ENCODE measurements around the gene NHERF1.

NHERF1 gene

DNA sequence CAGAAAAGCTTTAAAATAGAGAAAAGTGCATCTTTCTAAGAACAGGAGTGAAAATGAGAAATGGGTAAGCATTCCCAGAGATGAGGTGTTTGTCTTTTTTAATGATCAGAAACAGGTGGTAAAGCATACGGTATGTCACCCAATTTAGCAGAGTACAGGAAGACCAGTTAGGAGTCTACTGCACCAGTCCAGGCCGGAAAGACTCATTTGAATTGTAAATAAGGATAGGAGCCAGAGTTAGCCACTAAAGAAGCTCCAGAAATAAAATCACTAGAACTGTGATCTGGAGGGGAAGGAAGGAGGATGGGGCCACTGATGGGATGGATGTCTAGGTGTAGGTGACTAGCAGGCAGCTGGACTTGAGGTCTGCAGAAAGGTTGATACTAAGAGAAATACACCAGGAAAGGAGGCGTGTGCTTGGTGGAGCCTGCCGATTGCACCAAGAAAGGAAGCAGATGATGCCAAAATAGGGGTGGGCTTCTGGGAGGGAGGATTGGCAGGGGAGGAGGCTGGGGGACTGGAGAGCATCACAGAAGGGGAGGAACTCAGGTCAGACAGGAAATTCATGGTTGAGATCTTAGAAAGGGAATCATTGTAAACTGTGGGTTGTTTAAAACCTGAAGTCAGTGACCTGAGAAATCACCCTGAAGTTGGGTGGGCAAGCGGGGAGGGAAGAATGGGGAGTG is 35.8 kb downstream of the NHERF1 start:
- no peak for DNase-seq (ENCODE audit: low read depth in 2 of 2)

- no peak for DNase-seq (ENCODE audit: low read depth in 2 of 2)
Measured at GRCh38 chr17:74785096-74785980, 36.9 kb downstream of the NHERF1 start.

GRCh38 chr17:74785981-74786360 is 37.5 kb downstream of the NHERF1 start:
- DNase-seq (ENCODE audit: low read depth in 2 of 2): no peak

DNA sequence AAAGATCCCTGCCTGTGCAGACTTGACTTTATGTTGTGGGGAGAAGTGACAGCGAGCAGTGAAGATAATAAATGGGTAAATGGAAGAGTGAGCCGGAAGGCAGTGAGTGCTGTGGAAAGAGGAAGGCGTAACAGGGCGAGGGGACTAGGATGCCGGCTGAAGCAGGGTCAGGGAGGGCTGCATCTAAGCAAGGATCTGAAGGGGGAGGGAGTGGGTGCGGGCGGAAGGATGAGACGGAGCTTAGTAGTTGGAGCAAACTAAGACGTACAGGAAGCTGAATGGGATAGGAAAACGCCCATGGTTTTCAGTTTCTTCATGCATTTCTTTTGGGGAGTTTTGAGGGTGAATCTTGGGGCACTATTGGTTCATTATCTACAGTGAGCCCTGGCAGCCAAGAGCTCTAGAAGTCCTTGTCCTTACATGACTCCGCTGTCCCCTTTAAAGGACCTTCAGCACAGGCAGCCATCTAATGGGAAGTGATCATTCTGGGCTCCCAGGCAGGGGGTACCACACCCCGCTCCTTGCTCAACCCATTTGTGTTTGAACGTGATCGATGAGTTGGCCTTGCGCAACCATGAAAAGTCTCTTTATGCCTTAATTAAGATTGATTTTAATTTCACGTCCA is 38.1 kb downstream of the NHERF1 start:
- DNase-seq (ENCODE audit: low read depth in 2 of 2): no peak

GRCh38 chr17:74790161-74791058 is 42.0 kb downstream of the NHERF1 start:
- DNase-seq (ENCODE audit: low read depth in 2 of 2): no peak

- no peak for DNase-seq (ENCODE audit: low read depth in 2 of 2)
Measured at GRCh38 chr17:74792586-74793105, 44.2 kb downstream of the NHERF1 start.

- DNase-seq (ENCODE audit: low read depth in 2 of 2): no peak
Measured at GRCh38 chr17:74795327-74796020, 47.0 kb downstream of the NHERF1 start.

DNA sequence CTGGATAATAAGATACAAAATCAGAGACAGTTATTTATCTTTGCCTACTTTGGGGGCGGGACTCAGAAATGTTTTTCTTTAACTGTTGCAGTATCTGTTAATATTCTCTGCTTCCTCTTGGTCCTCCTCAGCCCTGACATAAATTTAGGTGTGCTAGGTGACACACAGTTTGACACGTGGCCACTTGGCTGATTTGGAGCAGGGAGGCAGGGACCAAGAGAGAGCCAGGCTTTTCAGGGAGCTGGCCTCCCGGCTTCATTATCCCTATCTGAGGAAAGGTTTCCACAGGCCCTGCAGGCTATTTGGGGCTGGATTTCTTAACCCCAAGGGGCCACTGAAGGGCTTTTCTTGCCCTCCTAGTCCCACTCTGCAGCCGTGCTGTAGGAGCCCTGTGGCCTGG is 47.8 kb downstream of the NHERF1 start:
- DNase-seq (ENCODE audit: low read depth in 2 of 2): no peak

DNA sequence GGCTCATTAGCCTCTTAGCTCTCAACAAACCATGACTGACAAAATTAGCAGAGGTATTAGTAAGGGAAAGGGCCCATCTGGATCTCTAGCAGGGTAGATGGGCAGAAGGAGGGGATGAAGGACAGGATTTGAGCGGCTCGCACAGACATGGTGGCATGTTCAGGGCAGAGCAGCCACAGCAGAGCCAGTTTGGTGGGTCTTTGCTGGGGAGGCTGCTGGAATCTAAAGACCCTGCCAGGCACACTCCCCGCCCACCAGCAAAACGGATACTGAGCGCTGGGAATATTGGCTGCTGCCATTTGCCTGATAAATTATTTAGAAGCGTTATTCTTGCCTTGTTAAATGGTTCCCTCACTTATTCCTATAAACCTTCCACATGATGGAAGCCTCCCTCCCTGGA is 48.4 kb downstream of the NHERF1 start:
- DNase-seq (ENCODE audit: low read depth in 2 of 2): no peak

DNA sequence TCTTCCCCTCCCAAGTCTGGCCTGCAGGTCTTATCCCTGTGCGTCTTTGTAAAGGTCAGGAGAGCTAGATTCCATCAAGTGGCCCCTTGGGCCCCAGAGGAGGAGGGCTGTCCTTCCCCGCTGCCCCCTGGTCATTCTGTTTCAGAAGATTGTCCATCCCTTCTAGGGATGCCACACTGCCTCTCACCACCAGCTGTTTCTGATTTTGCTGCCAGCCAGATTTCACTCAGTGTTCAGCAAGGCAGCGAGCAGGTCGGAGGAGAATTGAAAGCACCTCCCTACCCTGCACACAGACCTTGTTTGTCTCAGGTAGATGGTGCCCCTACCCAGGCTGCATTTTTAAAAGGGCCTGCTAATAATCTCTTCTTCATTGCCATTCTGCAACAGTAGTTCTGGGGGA is 49.4 kb downstream of the NHERF1 start:
- no peak for DNase-seq (ENCODE audit: low read depth in 2 of 2)

DNA sequence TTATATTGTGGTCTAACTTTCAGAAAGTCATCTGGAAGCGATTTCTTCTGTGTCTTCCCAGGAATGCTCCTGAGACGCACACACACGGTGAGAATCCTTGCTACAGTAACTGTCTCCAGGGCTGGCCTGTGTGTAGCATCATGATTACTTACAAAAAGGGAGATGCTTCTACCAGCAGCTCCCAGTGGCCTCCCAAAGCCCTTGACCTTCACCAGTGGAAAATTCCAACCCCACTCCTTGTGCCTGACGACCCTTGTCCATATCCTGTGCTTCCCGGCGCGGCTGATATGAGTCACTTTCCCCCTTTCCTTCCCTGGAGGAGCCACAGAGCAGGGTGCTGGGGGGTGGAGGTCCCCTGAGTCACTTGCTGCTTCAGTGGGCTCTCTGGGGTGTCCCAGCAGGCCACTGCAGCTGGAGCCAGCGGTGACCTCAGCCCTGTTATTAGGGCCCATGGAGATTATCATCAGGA is 49.8 kb downstream of the NHERF1 start:
- no peak for DNase-seq (ENCODE audit: low read depth in 2 of 2)

DNA sequence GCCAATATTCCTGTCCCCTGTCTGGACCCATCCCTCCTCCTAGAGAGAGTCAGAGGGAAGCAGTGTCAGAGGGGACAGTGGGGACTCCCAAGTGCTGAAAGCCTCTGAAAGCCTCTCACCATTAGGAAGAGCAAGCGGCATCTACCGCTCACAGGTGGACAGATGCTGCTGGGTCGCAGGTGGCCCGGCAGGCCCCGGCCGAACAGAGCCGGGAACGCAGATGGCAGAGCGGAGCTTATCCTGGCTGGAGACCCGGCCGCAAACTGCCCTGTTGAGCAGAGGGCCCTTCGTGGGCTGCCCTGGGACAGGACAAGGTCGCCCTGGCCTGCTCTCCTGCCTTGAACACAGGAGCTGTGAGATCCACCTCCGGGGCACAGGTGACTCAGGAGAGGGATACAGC is 50.7 kb downstream of the NHERF1 start:
- no peak for DNase-seq (ENCODE audit: low read depth in 2 of 2)

DNA sequence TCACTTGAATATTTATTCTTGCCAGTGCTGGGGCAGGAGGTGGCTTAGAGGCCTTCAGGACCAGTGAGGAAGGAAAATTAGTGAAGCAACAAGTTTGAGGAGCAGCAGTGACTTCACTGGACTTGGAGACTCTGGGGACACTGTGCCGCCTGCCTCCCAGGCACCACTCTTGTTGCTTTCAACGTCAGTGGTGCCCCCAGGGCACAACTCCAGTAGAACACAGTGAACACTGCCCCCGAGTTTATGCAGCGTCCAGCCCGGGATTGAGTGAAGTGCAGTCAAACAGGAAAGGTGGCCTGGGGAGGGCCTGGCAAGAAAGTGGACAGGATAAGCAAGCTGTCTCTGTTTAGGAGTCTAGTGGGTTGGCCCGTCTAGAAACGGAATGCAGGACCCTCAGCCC is 52.1 kb downstream of the NHERF1 start:
- DNase-seq (ENCODE audit: low read depth in 2 of 2): no peak

DNA sequence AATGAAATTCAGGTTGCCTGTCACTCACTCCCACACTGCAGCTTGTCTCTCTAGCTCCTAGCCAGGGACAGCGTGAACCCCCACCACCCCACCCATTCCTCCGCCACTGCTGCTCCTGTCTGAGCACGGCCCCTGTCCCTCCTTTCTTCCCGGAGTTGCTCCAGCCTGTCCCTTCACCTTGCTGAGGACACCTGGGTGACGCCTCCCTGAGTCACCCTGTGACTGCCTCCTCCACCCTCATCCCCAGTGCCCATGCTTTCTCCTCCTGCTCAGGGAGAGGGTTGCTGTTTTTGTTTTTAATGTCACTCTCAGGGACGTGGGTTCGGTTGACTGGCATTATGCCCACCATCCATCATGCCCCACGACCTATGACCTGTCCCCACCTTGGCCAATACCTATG is 53.5 kb downstream of the NHERF1 start:
- DNase-seq (ENCODE audit: low read depth in 2 of 2): no peak

- no peak for DNase-seq (ENCODE audit: low read depth in 2 of 2)
Measured at GRCh38 chr17:74803388-74803930, 55.0 kb downstream of the NHERF1 start.

- no peak for DNase-seq (ENCODE audit: low read depth in 2 of 2)
Measured at GRCh38 chr17:74803971-74804370, 55.5 kb downstream of the NHERF1 start.

DNA sequence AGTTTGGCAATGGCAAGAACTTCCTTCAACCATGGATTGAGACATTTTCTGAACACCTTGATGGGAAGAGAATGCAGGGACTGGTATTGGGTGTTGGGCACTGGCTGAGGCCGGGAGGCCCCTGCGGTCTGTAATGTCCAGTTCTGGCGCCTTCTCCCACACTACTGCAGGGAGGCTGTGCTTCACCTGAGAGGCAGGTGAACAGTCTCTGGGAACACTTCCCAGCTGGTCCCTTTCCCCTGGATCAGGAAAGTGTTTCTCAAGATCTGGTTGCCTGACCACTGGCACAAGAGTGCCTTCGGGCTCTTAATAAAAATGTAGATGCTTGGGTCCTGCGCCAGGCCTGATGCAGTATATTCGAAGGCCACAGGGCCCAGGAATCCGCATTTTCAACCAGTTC is 56.3 kb downstream of the NHERF1 start:
- DNase-seq (ENCODE audit: low read depth in 2 of 2): no peak

- DNase-seq (ENCODE audit: low read depth in 2 of 2): no peak
Measured at GRCh38 chr17:74805591-74805991, 57.2 kb downstream of the NHERF1 start.

DNA sequence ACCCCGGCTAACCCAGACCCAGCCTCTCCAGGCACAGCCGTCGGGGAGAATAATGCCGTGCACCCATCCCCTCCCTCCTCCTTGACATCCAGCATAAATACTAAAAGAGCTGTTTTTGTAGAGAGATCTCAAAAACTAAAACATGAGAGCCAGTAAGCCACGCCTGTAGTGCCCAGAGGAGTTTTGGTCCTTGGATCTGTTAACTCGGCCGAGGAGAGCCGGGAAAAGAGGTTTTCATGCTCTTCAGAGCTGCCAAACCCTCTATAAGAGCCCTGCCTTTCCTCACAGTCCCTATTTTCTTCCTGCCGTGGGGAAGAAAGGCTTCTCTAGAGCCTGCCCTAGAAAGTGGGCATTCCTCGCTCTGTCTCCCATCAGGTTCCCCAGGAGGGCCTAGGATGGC is 57.9 kb downstream of the NHERF1 start:
- no peak for DNase-seq (ENCODE audit: low read depth in 2 of 2)

DNA sequence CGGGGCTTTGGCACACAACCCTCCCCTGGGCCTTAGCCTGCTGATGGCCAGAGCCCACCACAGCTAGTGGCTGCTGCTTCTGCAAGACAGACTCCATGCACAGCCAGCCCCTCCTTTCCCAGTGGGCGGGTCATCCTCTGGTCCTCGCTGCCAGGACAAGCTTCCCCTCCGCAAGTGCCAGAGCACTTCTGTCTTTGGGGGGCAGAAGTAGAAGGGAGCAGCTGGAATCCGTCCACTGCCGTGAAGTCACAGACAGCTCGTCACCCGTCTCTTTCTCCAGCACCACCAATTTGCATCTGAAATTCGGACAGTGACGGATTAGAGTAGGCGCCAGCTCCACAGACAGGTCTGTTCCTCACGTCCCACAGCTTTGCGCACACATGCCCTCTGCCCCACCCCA is 59.0 kb downstream of the NHERF1 start:
- DNase-seq (ENCODE audit: low read depth in 2 of 2): no peak

DNA sequence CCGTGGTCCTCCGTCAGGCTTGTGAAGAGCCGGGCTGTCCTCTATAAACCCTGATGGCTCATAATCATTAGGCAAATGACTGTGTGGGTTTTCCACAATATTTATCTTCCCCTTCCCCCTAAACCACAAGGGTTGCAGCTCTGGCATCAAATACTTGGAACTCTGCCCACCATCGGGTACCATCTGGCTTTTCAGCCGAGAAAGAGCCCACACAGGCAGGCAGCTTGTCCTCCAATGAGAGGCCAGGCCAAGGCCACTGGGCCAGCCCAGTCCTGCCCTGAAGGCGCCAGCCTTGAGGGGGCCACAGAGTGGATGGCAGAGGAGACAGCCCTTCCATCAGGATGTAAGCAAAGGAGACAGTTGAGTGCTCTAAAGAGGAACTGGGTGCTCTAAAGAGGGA is 59.5 kb downstream of the NHERF1 start:
- DNase-seq (ENCODE audit: low read depth in 2 of 2): no peak

All from stimulated activated CD4-positive, alpha-beta T cell treated with anti-CD3 and anti-CD28 coated beads, Interleukin-15, amount 100 ng/mL, for 48 hours (primary cell).